SK-N-SH treated with all-trans-retinoic acid at 6 μM for 48 hours (cell line): ENCODE data around the gene CPNE8.

Source experiments
- ATAC-seq: fragments of 200-7000 bp; cut with Tn5 transposase; 3 replicates; pipeline ENCODE4 v1.9.1; 2020; ENCODE audit warnings: mild to moderate bottlenecking, moderate library complexity
- ARNTL ChIP-seq: fragments of 450-650 bp; formaldehyde crosslinking; IDR thresholded peaks from 2 replicates; pipeline ENCODE4 v1.5.0; 2020; ENCODE audit warnings: low read depth, mild to moderate bottlenecking, moderate library complexity, borderline replicate concordance
- BACH2 ChIP-seq: fragments of 250-450 bp; sonication (Bioruptor Pico); IDR thresholded peaks from 2 replicates; pipeline ENCODE4 v1.9.0; 2021; ENCODE audit warnings: mild to moderate bottlenecking, borderline replicate concordance
- CREB5 ChIP-seq: fragments of 250-450 bp; sonication (Bioruptor Pico); IDR thresholded peaks from 2 replicates; pipeline ENCODE4 v1.5.1; 2020; ENCODE audit warnings: low read depth, mild to moderate bottlenecking, moderate library complexity
- CSDC2 ChIP-seq: fragments of 250-450 bp; sonication (Bioruptor Pico); IDR thresholded peaks from 2 replicates; pipeline ENCODE4 v1.5.0; 2020; ENCODE audit warnings: mild to moderate bottlenecking, moderate library complexity
- ESRRG ChIP-seq: fragments of 250-450 bp; sonication (Bioruptor Pico); IDR thresholded peaks from 2 replicates; pipeline ENCODE4 v1.6.1; 2021; ENCODE audit warnings: mild to moderate bottlenecking
- GLIS3 ChIP-seq: fragments of 250-450 bp; sonication (Bioruptor Pico); IDR thresholded peaks from 2 replicates; pipeline ENCODE4 v1.5.0; 2020; ENCODE audit warnings: mild to moderate bottlenecking, moderate library complexity
- ISL1 ChIP-seq: fragments of 250-450 bp; sonication (Bioruptor Pico); IDR thresholded peaks from 2 replicates; pipeline ENCODE4 v2.1.2; 2022; ENCODE audit warnings: mild to moderate bottlenecking, moderate library complexity
- OSR1 ChIP-seq: fragments of 250-450 bp; sonication (Bioruptor Pico); IDR thresholded peaks from 2 replicates; pipeline ENCODE4 v1.8.0; 2022; ENCODE audit warnings: moderate library complexity, mild to moderate bottlenecking, inconsistent platforms
- POU6F1 ChIP-seq: fragments of 250-450 bp; sonication (Bioruptor Pico); IDR thresholded peaks from 2 replicates; pipeline ENCODE4 v1.8.0; 2021; ENCODE audit warnings: low read depth, mild to moderate bottlenecking, moderate library complexity, borderline replicate concordance
- PPARA ChIP-seq: fragments of 250-450 bp; sonication (Bioruptor Pico); IDR thresholded peaks from 2 replicates; pipeline ENCODE4 v1.5.0; 2020; ENCODE audit warnings: mild to moderate bottlenecking, borderline replicate concordance
- RARB ChIP-seq: fragments of 250-450 bp; sonication (Bioruptor Pico); IDR thresholded peaks from 2 replicates; pipeline ENCODE4 v1.8.0; 2021; ENCODE audit warnings: mild to moderate bottlenecking, moderate library complexity
- SNAI2 ChIP-seq: fragments of 250-450 bp; sonication (Bioruptor Pico); IDR thresholded peaks from 2 replicates; pipeline ENCODE4 v1.5.0; 2020; ENCODE audit warnings: mild to moderate bottlenecking, moderate library complexity
- TCF4 ChIP-seq: fragments of 250-450 bp; sonication (Bioruptor Pico); IDR thresholded peaks from 2 replicates; pipeline ENCODE4 v1.8.0; 2021; ENCODE audit warnings: mild to moderate bottlenecking, moderate library complexity, borderline replicate concordance
- TOX ChIP-seq: fragments of 250-450 bp; sonication (Bioruptor Pico); IDR thresholded peaks from 2 replicates; pipeline ENCODE4 v1.8.0; 2021; ENCODE audit warnings: mild to moderate bottlenecking, moderate library complexity, borderline replicate concordance
- ZC3H10 ChIP-seq: fragments of 250-450 bp; sonication (Bioruptor Pico); IDR thresholded peaks from 2 replicates; pipeline ENCODE4 v1.5.1; 2021; ENCODE audit warnings: mild to moderate bottlenecking, moderate library complexity
- ZFP3 ChIP-seq: fragments of 250-450 bp; sonication (Bioruptor Pico); IDR thresholded peaks from 2 replicates; pipeline ENCODE4 v1.5.0; 2020; ENCODE audit warnings: mild to moderate bottlenecking, moderate library complexity
- ZFP30 ChIP-seq: fragments of 450-650 bp; formaldehyde crosslinking; IDR thresholded peaks from 2 replicates; pipeline ENCODE4 v1.5.0; 2022; ENCODE audit warnings: mild to moderate bottlenecking, moderate library complexity
- ZNF565 ChIP-seq: fragments of 450-650 bp; formaldehyde crosslinking; conservative IDR thresholded peaks from 2 replicates; pipeline ENCODE4 v1.5.0; 2020; ENCODE audit warnings: low read depth, mild to moderate bottlenecking, moderate library complexity
- ZNF70 ChIP-seq: fragments of 450-650 bp; formaldehyde crosslinking; IDR thresholded peaks from 2 replicates; pipeline ENCODE4 v1.5.0; 2020; ENCODE audit warnings: mild to moderate bottlenecking, moderate library complexity
- ZNF8 ChIP-seq: fragments of 450-650 bp; formaldehyde crosslinking; IDR thresholded peaks from 2 replicates; pipeline ENCODE4 v1.5.0; 2020; ENCODE audit warnings: mild to moderate bottlenecking, moderate library complexity
- TF ChIP-seq, protein P1 (sequence below): fragments of 250-450 bp; sonication (Bioruptor Pico); IDR thresholded peaks from 2 replicates; pipeline ENCODE4 v1.5.0; 2020; ENCODE audit warnings: mild to moderate bottlenecking, moderate library complexity

Gene CPNE8

GRCh38 chr12:38759621-38760020, 145.8 kb downstream of the CPNE8 start:
- TF ChIP-seq OSR1 (CRISPR knock-in tag) (no peak), POU6F1 (CRISPR knock-in tag) (no peak), ESRRG (CRISPR knock-in tag) (no peak), ZNF8 (CRISPR knock-in tag) (no peak), ZFP3 (CRISPR knock-in tag) (no peak), ZNF565 (CRISPR knock-in tag) (no peak), CSDC2 (CRISPR knock-in tag) (no peak), ZC3H10 (CRISPR knock-in tag) (no peak), TOX (CRISPR knock-in tag) (no peak), SNAI2 (CRISPR knock-in tag) (no peak), TCF4 (CRISPR knock-in tag) (no peak), ZFP30 (no peak), ARNTL (CRISPR knock-in tag) (no peak), GLIS3 (CRISPR knock-in tag) (no peak), RARB (CRISPR knock-in tag) (no peak), BACH2 (CRISPR knock-in tag) (no peak), ISL1 (CRISPR knock-in tag) (no peak), ZNF70 (CRISPR knock-in tag) (no peak)
- TF ChIP-seq, protein P1, sequence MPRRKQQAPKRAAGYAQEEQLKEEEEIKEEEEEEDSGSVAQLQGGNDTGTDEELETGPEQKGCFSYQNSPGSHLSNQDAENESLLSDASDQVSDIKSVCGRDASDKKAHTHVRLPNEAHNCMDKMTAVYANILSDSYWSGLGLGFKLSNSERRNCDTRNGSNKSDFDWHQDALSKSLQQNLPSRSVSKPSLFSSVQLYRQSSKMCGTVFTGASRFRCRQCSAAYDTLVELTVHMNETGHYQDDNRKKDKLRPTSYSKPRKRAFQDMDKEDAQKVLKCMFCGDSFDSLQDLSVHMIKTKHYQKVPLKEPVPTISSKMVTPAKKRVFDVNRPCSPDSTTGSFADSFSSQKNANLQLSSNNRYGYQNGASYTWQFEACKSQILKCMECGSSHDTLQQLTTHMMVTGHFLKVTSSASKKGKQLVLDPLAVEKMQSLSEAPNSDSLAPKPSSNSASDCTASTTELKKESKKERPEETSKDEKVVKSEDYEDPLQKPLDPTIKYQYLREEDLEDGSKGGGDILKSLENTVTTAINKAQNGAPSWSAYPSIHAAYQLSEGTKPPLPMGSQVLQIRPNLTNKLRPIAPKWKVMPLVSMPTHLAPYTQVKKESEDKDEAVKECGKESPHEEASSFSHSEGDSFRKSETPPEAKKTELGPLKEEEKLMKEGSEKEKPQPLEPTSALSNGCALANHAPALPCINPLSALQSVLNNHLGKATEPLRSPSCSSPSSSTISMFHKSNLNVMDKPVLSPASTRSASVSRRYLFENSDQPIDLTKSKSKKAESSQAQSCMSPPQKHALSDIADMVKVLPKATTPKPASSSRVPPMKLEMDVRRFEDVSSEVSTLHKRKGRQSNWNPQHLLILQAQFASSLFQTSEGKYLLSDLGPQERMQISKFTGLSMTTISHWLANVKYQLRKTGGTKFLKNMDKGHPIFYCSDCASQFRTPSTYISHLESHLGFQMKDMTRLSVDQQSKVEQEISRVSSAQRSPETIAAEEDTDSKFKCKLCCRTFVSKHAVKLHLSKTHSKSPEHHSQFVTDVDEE (CRISPR knock-in tag) = no peak
- no peak for ATAC-seq

GRCh38 chr12:38746744-38747143, 158.6 kb downstream of the CPNE8 start:
- ATAC-seq = no peak
- TF ChIP-seq ZNF8 (CRISPR knock-in tag) (no peak), CSDC2 (CRISPR knock-in tag) (no peak), GLIS3 (CRISPR knock-in tag) (no peak), ZNF565 (CRISPR knock-in tag) (no peak), ZC3H10 (CRISPR knock-in tag) (no peak), ZNF70 (CRISPR knock-in tag) (no peak), BACH2 (CRISPR knock-in tag) (no peak), POU6F1 (CRISPR knock-in tag) (no peak), PPARA (no peak), CREB5 (no peak), ESRRG (CRISPR knock-in tag) (no peak)
- TF ChIP-seq, protein P1 (CRISPR knock-in tag) = no peak
